Measurements from ENCODE around the gene LEMD2. TPM values are rescaled to one million over a fixed set of nuclear protein-coding genes. Genes with fewer than 3 reads are reported as not detected.

Gene LEMD2
- total RNA-seq, 1 donor from 2014 or later: 23.2 TPM

DNA sequence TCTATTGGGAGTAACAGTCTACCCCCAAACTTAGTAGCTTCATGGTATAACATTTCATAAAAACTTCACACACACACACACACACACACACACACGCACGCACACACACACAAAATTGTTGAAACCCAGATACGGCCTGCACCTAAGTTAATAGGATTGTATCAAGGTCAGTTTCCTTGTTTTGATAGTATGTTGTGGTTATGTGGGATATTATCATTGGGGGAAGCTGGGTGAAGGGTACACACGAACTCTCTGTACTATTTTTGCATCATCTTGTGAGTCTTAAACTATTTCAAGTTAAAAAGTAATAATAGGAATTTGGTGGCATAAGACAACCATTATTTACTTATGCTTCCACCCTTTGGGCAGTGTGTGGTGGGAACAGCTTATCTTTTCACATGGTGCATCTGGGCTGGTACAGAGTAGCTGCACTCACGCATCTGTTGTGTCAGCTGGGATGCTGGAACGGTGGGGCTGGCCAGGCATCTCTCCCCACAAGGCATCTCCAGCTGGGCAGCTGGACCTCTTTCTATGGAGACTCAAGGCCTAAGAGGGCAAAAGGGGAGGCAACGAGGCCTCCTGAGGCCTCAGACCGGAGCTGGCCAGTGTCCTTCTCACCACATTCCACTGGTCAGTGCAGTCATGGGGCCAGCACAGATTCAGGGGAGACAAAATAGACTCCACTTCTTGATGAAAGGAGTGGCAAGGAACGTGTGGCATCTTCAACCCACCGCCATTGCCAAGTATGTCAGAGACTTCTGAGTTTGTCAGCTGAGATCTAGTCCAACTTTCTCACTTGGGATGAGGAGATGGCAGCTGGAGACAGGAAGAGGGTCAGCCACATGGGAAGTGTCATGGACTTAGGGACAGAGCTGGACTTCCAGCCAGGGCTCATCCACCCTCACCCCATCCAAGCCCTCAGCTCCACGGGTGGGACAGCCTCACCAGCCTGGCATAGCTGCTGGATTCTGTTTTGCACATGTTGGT is 21.7 kb downstream of the LEMD2 start:
- ATAC-seq (no peak), DNase-seq (ENCODE audit: missing footprints) (no peak)
- intact Hi-C loops (cut with DNase I): no loop called here

- intact Hi-C loops (cut with DNase I): no loop called here
- DNase-seq (ENCODE audit: missing footprints) (peak; percentile 30), ATAC-seq (no peak)
Observed at GRCh38 chr6:33765368-33765767, 23.6 kb downstream of the LEMD2 start.

DNA sequence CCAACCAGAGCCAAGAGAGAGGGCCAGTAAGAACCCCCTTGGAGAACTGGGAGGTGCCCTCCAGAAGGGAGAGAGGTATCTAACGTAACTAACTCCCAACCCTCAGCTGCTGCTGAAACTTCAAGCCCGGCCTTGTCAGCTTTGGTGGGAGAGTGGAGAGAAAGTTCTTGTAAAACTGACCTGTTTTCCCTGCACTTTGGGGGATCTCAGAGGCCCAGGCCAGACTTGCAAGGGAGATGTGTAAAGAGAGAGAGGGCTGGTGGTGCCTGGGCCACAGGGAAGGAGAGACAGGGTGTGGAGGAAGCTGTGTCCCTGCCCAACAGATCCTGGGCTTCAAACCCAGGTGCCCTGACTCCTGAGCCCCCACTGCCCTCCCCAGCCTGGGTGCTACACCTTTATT is 24.9 kb downstream of the LEMD2 start:
- DNase-seq (ENCODE audit: missing footprints) (no peak), ATAC-seq (no peak)
- intact Hi-C loops (cut with DNase I): no loop called here

DNA sequence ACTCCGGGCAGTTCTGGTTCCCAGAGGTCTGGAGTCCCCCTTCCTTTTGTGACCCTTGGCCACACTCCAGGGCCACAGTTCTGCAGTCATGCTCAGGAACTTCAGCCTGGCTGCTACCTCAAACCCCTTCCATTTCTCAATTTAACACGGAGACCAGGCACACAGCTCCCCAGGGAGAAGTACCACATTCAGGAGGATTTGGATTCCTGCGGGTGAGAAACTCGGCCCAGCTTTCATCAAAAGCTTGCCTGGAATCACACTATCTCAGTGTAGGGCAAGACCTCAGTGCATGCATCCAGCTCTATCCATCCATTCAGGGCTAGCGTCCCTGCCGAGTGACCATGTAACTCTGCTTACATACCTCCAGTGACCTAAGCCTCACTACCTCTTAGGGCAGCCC is 25.4 kb downstream of the LEMD2 start:
- ATAC-seq (no peak), DNase-seq (ENCODE audit: missing footprints) (no peak)
- intact Hi-C loops (cut with DNase I): no loop called here

GRCh38 chr6:33762713-33763112 is 26.2 kb downstream of the LEMD2 start:
- intact Hi-C loops (cut with DNase I): loop anchor here (1.0 kb wide), 2 partner anchors 51 to 173 kb away; partner anchors contain the start of gene UQCC2
- DNase-seq (ENCODE audit: missing footprints): no peak
- no peak for ATAC-seq

DNA sequence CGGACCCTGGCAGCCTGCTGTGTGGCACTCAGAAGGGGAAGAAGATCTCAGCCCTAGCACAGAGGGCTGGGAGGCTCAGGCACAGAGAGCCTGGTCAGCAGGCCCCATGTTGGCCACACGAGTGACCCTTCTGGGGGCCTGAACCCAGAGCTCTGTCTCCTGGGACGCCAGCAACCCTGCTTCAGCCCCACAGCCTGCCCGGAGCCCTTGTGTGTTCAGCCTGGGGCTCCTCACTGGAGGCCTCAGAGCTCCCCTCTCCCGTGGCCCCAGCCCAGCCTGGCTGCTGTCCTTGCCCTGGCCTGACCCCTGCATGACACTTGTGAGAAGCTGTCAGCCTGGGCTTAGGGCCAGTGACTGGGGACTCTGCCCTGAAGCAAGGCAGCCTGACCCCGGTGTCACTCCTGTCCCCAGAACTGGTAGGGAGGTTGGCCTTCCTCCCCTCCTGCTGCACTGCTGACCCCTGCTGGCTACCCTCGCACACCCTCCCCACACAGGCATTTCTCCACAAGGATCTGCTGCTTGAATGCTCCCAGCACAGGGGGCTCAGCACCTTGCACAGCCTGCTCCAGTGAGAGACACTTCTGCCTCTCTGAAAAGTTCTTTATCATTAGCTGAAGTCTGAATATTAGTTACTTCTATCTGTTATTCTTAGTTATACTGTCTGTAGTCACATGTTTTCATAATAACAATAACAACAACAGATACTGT is 26.9 kb downstream of the LEMD2 start:
- peak; percentile 95 for ATAC-seq
- peak; percentile 91 for DNase-seq (ENCODE audit: missing footprints)
- intact Hi-C loops (cut with DNase I): loop anchor here (1.0 to 2.0 kb wide), 3 partner anchors 15 to 173 kb away; partner anchors contain the start of genes IP6K3 and UQCC2

- no peak for DNase-seq (ENCODE audit: missing footprints)
- peak; percentile 18 for ATAC-seq
- intact Hi-C loops (cut with DNase I): loop anchor here (2.0 kb wide), 1 partner anchor 15 kb away; the partner anchor contains the start of gene IP6K3
Observed at GRCh38 chr6:33761581-33761921, 27.4 kb downstream of the LEMD2 start.

GRCh38 chr6:33759887-33760629 is 28.9 kb downstream of the LEMD2 start:
- intact Hi-C loops (cut with DNase I): loop anchor here (2.0 kb wide), 1 partner anchor 13 kb away; the partner anchor contains the start of gene IP6K3
- no peak for DNase-seq (ENCODE audit: missing footprints)
- no peak for ATAC-seq

GRCh38 chr6:33758815-33759216 is 30.1 kb downstream of the LEMD2 start:
- intact Hi-C loops (cut with DNase I): no loop called here
- DNase-seq (ENCODE audit: missing footprints): no peak
- ATAC-seq: no peak

DNA sequence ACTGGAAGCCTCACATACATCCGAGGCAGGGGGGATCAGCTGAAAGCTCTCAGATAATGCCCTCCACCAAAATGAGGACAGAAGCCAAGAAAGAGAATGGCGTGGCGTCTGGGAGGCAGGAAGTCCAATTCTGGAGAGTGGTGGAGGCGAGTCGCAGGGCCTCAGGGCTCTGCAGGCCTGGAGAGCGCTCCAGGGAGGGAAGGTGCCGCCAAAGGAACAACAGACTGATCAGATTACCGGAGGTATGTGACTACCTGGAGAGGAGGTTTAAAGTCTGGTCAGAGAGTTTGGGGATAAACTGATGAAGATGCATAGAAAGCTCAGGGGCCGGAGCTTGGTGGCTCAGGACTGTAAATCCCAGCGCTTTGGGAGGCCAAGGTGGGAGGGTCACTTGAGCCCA is 31.0 kb downstream of the LEMD2 start:
- DNase-seq (ENCODE audit: missing footprints): no peak
- intact Hi-C loops (cut with DNase I): no loop called here
- no peak for ATAC-seq

GRCh38 chr6:33757113-33757512 is 31.8 kb downstream of the LEMD2 start:
- intact Hi-C loops (cut with DNase I): no loop called here
- no peak for DNase-seq (ENCODE audit: missing footprints)
- ATAC-seq: no peak

- intact Hi-C loops (cut with DNase I): no loop called here
- no peak for DNase-seq (ENCODE audit: missing footprints)
- no peak for ATAC-seq
Observed at GRCh38 chr6:33756211-33756954, 32.5 kb downstream of the LEMD2 start.

DNA sequence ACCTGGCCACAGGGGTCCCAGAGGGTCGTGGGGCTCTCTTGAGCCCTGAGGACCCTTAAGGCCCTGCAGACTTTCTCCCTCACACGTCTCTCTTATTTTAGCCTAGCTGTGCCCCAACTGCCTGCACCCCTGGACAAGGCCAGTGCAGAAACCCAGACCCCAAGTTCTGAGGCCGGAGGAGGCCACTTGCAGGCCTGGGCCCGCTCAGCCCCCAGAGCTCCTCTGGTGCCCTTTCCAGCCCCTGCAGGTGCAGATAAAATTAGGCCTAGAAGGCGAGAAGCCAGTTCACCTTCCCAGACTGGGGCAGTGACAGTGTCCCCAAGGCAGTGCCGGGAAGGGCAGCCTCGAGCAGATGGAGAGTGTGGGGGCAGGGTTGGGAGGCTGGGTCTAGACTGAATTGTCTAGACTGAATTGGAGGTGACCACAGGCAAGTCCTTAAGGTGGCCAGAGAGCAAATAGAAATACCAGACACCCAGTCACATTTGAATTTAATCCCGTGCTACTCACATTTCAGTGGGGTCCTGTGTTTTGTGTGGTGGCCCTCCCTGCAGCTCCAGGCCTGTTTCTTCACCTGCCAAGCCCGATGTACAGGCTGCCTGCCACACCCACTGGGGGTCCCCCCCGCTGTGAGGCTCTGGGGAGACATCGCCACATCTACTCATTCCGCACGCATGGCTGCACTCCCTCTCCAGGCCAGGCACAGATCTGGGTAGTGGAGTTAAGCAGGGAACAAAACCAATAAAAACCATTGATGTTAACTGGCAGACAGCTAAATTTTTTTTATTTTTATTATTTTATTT is 33.7 kb downstream of the LEMD2 start:
- no peak for DNase-seq (ENCODE audit: missing footprints)
- ATAC-seq: no peak
- intact Hi-C loops (cut with DNase I): no loop called here

- intact Hi-C loops (cut with DNase I): no loop called here
- ATAC-seq (no peak), DNase-seq (ENCODE audit: missing footprints) (no peak)
Observed at GRCh38 chr6:33754222-33754621, 34.7 kb downstream of the LEMD2 start.

DNA sequence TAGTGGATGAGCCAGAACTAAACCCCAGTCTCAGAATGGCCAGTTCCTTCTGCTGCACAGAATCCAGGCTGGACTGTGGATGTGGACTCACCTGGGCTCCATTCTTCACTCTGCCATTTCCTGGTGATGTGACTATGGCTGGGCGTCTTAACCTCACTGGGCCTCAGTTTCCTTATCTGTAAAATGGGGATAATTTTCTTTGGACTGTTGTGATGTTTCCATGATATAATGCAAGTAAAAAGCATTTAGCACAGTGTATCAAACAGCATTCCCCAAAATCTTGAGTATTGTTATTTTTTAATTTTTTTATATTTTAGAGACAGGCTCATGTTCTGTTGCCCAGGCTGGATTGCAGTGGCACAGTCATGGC is 36.3 kb downstream of the LEMD2 start:
- intact Hi-C loops (cut with DNase I): no loop called here
- DNase-seq (ENCODE audit: missing footprints) (no peak), ATAC-seq (no peak)

DNA sequence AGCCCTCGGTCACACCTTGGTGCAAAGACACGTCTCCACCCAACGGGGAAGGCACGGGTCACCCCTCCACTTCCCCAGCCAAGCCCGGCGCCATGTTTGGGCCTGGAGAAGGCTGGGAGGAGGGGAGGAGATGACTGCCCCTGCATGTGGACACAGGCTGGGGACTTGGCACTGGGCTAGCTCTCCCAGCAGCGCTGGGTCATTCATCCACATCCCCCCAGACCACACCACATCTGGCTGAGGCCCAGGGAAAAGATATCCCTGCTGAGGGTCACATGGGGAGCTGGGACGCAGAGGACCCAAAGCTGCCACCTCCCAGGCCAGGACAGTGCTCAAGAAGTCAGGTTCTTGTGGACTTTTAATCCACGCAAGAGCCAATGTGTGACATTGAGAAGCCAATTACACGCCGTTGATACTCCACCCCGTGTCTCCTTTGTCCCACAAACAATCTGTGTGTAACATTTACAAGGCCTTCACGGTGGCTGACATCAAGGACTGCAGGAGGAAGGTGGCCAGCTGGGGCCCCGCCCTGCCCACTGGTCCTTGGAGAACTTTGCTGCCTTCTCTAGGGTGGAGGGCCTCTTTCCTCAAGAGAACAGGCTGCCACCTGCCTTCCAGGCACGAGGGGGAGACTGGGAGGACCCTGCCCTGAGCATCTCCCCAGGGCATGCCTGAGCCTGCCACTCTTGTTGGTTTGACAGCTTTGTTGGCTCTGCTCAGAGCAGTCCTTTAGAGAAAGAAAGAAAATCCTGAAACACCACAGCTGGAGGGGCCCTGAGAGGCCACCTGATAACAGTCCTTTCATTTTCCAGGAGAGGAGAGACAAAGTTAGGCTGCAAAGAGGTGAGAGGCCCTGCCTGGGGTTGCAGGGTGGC is 36.9 kb downstream of the LEMD2 start:
- ATAC-seq: no peak
- intact Hi-C loops (cut with DNase I): no loop called here
- DNase-seq (ENCODE audit: missing footprints): no peak

Data from Right ventricle myocardium inferior (tissue), 1 donor.